NCI-H1417 treated with DMSO at 0.1 percent for 48 hours (cell line): ENCODE measurements around the gene AVEN.
A peak's percentile ranks its signal among the peaks of the same experiment; 100 is the strongest.

ENCODE experiments used
- DNase-seq: peaks from one replicate; lab custom pipeline; 2025; lab: John Stamatoyannopoulos, UW

The AVEN gene

DNA sequence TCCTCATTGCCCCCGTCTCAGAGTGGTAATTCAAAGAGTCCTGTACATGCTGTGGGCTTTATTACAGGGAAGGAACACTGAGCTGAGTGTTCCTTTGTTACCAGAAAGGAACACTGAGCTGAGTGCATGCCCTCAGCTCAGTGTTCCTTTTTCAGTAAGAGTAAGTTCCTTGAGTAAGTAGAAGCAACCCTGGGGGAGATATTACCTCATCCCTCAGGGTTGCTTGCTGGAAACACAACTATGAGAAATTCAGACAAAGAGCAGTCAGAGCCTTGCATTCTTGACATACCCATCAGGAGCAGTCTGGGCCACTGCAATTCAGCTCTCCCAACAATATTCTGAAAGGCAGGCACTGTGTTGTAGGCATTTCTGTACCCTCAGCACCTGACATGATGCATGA lies 53.7 kb downstream of the AVEN start:
- DNase-seq, result no peak

DNA sequence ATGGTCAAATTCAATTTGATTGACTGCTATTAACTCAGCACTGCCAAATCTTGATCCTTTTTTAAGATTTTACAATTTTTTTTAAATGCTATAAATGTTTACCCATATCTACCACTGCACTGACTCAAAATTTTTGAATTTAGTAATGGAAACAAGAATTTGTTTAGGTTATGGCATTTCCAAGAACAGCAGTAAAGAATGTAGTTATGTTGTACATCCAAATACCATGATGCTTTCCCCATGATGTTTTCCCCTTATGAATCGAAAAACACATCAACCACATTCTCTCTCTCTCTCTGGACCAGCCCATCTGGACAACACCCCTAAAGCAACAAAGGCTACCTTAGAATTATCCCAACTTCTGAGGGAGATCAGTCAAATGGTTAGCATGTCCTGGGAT lies 56.5 kb downstream of the AVEN start:
- DNase-seq, result no peak

DNA sequence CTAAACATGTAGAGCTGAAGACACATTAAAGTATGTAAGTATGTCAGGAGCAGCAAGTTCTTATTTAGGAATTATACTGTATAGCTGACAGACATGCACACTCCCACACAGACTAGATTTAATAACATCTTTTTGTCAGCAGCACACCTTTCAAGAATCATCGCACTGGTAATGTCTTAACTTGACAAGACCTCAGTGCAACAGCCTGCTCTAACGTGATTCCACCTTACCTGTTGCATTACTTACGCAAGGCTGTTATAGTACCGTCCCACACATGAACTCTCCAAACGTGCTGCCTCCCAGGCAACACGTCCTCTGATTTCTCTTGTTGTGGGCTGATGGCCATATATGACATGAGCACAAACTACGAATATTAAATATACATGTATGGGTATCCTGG lies 58.8 kb downstream of the AVEN start:
- DNase-seq, result no peak

DNA sequence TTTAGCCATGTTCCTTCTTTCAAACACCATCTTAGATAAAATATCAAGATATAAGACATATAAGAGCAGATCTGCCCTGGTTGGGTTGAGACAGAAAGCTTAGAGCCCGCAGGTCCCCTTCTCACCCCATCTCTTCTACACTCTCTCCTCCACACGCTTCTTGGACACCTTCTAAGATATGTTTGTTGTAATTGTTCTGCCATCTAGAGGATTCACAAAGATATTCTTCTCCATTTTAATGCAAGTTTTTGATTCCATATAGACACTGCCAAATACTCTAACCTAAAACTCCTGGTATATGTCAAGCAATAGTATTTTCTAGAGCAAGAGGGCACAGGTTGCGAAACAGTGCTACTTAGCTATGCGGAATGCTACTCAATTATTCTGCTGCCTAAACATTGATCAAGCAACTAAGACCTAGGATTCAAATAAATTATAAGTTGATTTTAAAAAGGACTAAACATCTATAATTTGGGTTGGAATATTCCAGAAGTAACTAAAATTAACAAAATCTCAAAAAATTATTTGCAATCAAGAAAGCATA lies 63.9 kb downstream of the AVEN start:
- DNase-seq, result no peak

DNA sequence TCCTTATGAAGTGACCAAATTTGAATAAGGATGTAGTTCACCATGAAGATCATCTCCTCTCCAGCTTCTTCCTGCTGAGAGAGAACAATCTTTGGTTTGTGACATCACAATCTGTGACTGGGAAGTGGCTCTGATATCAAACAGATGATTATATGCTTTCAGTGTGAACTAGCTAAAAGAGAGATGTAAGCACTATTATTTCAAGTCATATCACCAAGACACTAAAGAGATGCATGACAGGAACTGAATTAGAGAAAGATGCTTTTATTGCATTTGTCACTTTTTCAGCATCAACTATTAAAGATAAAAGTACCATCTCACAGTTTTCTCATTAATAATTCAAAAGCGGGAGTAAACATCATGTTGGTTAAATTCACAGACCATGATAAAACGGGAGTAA lies 67.2 kb downstream of the AVEN start:
- no peak for DNase-seq

DNA sequence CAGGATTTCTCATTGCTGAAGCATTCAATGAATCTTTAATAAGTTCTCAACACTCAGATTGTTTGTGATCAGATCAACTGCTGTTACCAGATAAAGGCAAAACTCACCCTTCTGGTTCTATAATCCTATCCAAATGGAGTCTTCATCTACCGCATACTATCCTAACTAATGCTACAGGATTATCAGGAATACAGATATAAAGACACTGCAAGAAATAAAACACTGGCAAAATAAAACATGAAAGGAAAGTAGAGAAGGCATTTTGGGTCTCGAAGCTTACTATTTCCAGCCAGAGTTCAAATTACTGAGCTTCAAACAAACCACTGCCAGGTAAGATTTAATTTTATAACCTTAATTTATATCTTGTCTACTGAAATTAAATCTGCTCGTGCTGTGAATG lies 70.2 kb downstream of the AVEN start:
- DNase-seq, result no peak

DNA sequence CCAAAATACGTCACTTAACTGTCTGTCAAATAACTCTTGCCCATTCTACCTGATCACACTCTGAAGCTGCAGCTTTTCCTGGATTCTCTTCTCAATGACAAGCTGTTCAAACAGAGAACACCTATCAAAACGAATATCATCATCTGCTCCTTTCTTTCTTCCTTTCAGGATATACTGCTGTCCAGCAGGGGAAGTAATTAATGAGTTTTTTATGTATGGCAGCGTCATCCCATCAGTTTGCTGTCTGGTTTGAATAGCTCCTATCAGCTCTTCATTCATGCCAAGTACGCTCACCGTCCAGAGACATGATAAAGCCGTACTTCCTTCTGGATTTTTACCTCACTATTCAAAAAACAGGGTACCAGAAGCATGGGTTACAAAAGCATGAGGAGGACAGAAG lies 70.8 kb downstream of the AVEN start, which contains the start of gene CHRM5:
TSS of gene CHRM5 (plus strand) at position 274 of the 400 bp plus-strand sequence. CDS start 94,221 bp downstream, outside the sequence.
- peak; percentile 49 for DNase-seq

DNA sequence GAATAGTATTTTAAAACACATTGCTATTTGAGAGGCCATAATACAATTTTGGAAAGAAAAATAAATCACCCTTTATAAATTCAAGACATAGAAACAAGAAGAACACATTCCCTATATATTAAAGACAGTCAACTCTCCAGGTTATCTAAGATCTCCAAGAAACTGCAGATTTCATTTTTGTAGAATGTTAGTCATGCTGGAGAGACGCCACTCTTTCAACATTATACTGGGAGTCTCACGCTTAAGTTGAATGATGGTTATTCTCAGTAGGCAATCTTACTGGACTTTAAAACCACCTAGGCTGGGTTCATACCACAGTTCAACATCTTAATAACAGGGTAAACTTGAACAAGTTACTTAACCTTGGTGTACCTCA lies 74.4 kb downstream of the AVEN start:
- no peak for DNase-seq

DNA sequence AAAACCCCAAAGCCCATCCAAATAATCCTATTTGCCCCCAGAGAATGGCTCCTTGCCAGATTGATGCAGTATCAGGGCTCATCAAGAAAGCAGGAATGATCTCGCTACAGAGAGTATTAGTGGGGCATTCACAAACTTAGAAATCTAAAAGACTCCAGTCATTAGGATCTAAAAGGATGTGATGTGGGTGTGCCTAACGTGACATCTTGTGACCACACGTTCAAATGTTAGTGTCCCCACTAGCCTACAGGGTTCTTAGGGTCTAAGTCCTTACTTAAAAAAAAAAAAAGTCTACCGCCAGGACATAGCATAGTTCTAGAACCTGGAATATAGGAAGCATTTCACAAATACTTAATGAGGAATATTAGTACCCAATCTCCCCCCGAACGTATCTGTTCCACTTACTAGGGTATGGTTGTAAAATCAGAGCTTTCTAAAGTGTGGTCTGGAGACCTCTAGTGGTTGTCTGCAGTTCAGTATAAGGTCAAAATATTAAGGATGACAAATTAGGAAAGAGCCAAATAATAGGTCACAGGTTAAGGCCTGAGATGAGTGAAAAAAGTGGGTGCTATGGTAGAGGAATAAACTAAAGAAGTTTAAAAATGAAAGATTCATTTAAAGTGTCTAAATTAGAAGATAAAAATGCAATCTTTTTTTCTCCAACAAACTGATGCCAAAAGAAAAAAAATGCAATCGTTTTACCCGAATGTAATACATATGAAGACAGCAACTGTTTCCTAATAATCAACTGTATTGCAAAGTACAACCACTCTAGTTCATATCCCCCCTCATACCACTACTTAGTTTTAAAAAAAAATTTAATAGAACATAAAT lies 75.0 kb downstream of the AVEN start:
- peak; percentile 30 for DNase-seq

DNA sequence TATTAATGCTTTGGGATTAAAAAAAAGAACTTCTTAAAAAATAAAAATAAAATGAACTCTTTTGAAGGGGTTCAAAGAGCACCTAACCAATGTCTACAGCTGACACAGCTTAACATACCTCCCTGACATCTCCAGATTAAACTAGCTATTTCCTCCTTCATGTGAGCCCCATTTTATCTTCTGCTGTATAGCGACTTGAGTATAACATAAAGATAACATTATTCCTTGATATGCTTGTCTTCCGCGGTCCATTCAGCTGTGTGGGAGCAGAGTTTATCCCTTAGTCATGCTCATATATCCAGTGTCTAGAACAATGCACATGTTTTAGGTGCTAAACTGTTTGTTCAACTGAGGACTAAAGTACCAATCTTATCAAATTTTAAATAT lies 78.5 kb downstream of the AVEN start:
- DNase-seq, result no peak

DNA sequence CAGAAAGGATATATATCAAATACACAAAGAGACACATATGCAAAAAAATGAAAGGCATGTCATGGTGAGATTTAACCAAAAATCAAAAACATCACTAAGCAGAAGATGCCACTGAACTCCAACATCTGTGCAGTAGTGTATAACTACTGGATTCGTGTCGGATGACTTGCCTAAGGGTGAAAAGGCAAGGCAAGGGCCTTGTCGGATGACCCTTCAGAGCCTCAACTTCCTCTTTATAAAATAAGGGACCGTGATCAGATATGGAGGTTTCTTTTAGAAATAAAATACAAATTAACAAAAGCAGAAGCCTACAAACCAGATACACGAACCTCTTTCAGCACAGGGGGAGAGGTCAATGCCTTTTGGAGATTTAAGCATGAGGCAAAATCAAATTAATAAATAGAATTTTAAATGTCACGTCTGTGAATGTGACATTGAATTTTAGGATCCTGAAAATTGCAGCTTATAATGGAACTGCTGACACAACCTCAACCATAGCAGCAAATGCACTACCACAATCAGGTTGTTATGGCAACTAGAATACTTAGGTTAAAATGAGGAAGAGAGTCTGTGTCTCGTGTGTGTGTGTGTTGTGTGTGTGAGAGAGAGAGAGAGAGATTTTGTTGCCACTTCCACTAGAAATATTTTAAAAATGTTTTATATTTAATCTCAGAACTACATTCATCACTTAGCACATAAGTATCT lies 79.0 kb downstream of the AVEN start:
- no peak for DNase-seq

DNA sequence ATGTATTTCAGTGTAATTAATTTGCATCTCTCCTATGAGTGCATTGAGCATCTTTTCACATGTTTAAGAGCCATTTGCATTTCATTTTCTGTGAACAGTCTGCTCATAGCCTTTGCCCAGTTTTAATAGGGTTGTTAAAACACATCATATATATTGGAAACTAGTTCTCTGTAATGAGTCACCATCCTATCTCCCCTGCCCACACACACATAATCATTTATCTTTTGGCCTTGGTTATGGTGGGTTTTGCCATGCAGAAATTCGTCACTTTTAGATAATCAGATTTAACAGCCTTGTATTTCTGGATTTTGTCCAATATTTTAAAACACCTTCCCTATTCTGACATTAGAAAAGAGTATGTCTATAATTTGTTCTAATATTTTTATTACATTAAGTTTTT lies 82.6 kb downstream of the AVEN start:
- no peak for DNase-seq

DNA sequence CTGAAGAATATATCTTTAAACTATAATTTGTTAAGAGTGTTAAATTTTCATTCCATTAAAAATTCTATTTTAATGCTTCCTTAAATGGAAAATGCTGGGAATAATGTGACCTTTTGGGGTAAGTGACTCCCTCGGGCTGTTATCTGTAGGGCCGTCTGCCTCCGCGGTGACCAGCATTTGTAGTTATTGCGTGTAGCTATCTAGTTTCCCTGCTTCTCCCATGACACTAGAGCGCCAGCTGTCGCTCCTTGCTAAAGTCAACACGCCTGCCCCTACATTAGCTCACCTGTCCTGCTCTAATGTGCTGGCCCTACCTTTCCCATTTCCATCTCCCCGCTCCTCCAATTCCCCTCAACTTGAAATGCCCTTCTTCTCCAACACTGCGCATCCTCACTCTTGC lies 83.1 kb downstream of the AVEN start:
- no peak for DNase-seq

DNA sequence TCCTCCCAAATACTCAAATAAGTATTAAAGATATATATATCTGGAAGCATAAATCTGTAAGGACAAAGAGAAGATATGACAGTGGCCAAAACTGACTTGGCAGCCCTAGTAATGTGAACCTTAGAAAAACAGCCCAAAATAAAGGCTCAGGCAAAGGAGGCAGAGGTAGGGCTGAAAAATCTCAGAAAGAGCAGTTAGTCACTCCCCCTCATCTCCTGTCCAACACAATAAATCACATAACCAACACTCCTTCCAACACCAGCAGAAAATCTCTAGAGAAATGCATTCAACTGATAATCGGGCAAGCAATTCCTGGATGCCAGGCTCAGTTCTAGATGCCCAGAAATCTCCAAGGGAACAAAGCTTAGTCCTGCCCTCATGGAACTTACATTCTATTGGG lies 92.9 kb downstream of the AVEN start:
- no peak for DNase-seq

DNA sequence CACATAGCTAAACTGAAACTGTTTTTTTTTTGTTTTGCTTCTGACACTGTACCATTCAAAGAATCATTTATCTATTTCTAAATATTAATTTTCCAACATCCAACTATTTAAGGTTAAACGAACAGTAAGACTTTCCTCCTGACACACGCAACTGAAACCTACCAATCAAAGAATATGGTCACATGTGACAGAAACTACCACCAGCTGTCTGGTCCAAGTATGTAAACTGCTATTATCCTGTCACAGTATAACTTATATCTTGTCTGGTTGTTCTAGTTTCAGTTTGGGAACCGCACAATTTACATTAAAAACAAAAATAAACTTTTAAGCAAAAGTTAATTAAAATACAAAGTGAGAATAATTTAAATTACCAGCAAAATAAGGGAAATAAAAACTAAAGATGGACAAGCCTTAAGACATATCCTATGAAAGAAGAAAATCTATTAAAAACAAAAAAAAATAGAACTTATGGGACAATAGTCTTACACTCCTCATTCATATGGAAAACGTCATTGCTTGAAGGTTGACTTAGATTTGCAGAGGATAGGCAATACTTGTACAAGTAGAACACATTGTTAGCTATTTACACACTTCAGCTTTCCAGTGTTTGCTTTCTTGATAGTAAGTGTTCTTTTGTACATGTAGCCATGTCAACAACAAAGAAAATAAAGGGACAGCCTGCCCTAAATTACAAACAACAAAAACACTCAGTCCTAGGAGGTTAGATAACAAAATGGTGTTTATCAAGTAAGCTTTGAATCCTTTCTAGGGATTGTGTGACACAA lies 97.5 kb downstream of the AVEN start:
- no peak for DNase-seq

DNA sequence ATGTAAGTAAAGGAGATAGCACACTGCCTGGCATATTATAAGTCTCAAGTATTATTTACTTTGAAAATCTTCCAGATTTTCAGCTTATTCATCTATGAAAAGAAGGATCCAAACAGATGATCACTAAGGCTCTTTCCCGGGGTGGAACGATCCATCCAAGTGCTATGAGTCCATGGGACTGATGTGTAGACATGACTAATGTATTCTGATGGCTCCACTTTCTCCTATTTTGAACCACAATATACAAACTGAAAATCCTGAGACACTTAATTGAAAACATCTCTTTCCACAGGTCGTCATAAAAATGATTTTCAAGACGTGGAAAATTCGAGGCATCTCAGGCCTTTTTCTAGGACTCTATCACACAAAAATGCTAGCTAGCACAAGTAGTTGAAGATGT lies 104.1 kb downstream of the AVEN start:
- no peak for DNase-seq

DNA sequence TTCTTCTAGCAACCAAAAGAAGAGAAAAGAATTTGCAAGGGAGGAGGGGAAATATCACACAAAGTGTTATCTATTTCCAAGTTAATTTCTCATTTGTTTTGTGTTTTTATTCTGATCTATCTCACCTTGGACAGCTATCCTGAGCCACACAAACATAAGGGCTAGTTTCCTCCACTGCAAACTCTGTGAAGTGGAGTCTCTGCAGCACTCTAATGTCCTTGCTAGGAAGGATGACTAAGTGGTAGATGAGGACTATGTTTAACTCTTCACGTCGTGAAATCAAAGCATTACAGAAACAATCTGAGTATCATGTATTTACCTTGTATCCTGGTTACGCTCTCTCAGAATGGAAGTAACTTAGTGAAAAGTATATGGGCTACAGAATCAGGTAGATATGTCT lies 104.6 kb downstream of the AVEN start:
- no peak for DNase-seq

DNA sequence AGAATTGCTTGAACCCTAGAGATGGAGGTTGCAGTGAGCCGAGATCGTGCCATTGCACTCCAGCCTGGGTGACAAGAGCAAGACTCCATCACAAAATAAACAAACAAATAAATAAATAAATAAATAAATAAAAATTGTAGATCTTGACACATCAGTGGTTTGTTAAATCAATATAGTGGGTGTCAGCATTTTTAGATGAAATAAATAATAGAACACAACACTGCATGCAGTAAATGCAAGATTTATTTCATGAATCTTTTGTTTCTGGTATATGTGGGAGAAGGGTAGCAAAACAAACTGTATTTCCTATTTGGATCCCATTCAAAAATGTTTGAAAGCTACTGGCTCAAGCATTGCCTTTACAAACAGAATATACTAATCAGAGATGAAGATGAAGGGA lies 106.3 kb downstream of the AVEN start:
- DNase-seq, result no peak

DNA sequence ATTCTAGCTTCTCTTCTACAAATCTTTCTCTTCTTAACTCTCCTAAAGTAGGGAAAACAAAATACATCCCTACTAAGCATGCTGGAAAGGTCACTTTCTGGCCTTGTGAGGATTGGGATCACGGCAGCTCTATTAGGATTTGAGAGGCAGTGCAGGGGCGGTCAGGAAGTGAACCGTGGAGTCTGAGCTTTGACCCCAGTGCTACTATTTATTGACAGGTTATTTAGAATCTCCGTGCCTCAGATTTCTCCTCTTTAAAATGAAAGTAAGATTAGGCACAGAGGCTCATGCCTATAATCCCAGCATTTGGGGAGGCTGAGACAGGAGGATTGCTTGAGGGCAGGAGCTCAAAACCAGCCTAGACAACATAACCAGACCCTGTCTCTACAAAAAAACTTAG lies 112.7 kb downstream of the AVEN start:
- no peak for DNase-seq

DNA sequence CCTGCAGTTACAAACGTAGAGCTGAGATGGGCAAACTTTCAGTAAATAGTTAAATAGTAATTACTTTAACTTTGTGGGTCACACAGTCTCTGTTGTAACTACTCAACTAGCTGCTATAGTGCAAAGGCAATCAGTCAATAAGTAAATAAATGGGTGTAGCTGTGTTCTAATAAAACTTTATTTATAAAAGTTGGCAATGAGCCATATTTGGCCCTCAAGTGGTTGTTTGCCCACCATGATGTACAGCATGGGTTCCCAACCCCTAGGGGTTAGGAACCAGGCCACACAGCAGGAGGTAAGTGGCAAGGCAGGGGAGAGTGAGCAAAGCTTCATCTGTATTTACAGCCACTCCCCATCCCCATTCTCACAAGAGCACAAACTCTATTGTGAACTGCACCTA lies 115.6 kb downstream of the AVEN start:
- no peak for DNase-seq

DNA sequence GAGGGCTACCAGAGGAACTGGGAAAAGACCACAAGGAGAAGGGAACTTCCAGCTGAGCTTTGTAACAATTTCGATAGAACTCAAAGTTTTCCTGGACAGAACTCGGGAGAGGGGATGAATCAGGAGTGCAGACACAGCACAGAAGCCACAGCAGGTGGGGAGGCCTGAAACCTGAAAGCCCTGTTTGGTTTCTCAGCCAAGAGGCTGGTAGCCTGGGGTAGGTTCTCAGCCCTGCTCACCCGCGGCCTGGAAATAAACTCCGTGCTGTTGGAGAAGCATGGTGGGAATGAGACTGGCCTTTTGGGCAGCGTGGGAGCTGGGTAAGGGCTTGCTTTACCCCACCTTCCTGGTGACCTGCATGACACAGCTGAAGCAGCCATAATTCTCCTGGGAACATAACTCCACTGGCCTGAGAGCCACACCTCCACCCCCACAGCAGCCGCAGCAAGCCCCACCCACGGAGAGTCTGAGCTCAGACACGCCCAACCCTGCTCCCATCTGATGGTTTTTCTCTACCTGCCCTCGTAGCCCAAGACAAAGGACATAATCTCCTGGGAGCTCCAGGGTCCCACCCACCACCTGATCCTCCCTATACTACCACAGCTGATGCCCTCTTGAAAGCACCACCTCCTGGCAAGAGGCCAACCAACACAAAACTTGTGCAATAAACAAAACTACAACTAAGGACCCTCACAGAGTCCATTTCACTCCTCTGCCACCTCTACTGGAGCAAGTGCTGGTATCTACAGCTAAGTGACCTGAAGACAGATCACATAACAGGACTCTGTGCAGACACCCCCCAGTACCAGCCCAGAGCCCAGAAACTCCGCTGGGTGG lies 123.2 kb downstream of the AVEN start:
- DNase-seq, result no peak

DNA sequence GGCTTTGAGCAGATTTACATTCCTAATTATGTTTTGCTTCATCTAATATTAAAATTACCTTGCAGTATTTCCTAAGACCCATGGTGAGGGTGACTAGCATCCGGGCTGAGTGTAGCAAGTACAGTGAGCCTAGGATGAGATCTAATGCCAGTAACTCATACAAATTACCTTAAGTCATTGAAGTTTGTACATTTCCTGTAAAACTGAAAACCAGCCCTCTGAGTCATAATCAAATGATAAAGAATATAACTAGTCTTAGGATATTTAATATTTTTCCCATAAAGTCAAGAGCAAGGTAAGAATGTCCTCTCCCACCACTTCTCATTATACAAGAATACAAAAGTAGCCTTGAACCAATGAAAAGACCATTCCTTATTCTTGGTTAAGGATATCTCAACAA lies 125.5 kb downstream of the AVEN start:
- no peak for DNase-seq
